LNCaP clone FGC (cell line): ENCODE results near the gene ANKRA2.
A peak's percentile ranks its signal among the peaks of the same experiment; 100 is the strongest.

Experiments
- DNase-seq: peaks from one replicate; pipeline ENCODE4 v3.0.0-alpha.2; 2011; ENCODE audit warnings: low read depth
- H3K4me3 ChIP-seq: 2 replicates; pipeline ENCODE4 v1.5.1; 2011; ENCODE audit warnings: mild to moderate bottlenecking, low read depth, low read length, control low read depth
- TF ChIP-seq, protein P1 (sequence below): IDR thresholded peaks from 2 replicates; pipeline ENCODE4 v1.5.1; 2012; ENCODE audit warnings: mild to moderate bottlenecking; ENCODE audit not compliant: control insufficient read depth, insufficient read depth; ENCODE audit errors: extremely low read depth

The ANKRA2 gene, protein sequence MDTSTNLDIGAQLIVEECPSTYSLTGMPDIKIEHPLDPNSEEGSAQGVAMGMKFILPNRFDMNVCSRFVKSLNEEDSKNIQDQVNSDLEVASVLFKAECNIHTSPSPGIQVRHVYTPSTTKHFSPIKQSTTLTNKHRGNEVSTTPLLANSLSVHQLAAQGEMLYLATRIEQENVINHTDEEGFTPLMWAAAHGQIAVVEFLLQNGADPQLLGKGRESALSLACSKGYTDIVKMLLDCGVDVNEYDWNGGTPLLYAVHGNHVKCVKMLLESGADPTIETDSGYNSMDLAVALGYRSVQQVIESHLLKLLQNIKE

DNA sequence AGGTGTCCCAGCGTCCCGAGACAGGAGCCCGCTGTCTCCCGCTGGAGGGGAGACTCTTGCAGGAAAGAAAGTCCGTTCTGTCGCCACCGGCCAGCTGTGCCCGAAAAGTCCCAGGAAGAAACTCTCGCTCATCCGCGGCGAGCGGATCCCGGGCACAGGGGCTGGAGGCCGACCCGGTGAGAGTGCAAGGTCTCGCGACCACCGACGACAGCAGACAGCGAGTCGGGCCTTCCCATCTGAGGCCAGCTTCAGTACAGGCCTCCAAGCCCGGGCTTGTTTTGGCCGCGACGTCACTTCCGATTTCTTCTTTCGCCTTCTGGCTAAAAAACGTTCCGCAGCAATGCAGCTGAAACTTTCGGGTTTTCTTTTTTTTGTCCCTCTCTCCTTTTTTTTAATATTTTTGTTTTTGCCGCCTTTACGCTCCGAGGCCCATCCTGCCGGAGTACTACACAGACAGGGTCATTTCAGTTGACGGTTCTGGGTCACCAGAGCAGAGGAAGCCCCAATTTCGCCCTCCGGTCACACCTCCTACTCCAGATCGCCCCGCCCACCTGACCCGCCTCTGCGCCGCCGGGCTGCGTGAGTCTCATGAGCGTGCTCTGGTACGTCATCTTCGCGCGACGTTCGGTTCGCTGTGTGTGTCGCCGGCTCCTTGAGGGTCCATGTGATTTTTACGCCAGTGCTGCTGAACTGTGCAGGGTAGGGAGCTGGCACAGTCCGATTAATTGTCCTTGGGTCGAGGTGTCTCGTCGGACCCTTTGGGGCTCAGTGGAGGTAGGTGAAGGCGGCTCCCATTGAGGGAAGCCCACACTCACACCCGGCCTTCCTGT, at the start of gene ANKRA2, which contains the start of gene UTP15:
Gene ANKRA2 (minus strand): TSS at position 501 of the 830 bp plus-strand sequence. CDS start 2,758 bp downstream, outside the sequence.
Gene UTP15 (plus strand): TSS at position 605 of the 830 bp plus-strand sequence. CDS start 1,602 bp downstream, outside the sequence.
- TF ChIP-seq, protein P1, sequence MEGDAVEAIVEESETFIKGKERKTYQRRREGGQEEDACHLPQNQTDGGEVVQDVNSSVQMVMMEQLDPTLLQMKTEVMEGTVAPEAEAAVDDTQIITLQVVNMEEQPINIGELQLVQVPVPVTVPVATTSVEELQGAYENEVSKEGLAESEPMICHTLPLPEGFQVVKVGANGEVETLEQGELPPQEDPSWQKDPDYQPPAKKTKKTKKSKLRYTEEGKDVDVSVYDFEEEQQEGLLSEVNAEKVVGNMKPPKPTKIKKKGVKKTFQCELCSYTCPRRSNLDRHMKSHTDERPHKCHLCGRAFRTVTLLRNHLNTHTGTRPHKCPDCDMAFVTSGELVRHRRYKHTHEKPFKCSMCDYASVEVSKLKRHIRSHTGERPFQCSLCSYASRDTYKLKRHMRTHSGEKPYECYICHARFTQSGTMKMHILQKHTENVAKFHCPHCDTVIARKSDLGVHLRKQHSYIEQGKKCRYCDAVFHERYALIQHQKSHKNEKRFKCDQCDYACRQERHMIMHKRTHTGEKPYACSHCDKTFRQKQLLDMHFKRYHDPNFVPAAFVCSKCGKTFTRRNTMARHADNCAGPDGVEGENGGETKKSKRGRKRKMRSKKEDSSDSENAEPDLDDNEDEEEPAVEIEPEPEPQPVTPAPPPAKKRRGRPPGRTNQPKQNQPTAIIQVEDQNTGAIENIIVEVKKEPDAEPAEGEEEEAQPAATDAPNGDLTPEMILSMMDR = no peak
- peak; percentile 94 for DNase-seq
- H3K4me3 ChIP-seq = peak within 1 kb of the TSS; percentile 78

DNA sequence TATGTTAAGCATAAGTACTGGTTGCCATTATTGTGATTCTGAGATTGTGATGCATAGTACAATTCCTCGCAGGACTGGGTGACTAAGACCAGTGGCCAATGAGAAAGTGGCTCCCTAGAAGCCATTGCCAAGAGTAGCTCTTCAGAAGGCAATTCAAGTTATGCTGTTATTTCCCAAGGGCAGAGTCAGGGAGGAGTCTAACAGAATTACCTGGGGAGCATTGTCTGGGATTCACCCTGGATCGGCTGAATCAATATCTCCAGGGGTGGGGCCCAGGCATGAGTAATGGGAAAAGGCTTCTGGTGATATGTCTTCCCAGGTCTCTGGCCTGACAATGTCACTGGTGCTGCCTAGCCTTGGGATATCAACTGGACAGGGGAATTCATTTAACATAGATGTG, 49.6 kb upstream of the ANKRA2 start:
- no peak overlapping the region for H3K4me3 ChIP-seq
- DNase-seq = no peak
- TF ChIP-seq, protein P1 = no peak

DNA sequence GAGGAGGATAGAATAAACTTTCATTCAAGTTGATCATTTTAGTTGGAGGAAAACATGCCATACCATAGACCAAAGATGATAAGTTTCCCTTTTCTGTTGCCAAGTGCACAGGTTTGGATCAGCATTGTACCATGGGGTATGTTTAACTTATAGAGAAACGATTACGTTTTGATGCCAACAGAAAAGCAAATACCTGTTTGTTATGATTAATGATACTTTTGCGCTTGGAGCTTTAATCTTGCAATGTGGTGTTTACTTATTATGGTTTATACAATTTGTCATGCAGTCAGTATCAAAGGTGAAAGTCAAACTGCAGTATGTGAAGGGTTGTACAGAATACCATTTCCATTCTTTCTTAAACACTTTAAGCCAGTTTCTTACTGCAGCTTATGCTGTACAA, 47.4 kb upstream of the ANKRA2 start:
- H3K4me3 ChIP-seq = no peak overlapping the region
- TF ChIP-seq, protein P1 = no peak
- DNase-seq = no peak

DNA sequence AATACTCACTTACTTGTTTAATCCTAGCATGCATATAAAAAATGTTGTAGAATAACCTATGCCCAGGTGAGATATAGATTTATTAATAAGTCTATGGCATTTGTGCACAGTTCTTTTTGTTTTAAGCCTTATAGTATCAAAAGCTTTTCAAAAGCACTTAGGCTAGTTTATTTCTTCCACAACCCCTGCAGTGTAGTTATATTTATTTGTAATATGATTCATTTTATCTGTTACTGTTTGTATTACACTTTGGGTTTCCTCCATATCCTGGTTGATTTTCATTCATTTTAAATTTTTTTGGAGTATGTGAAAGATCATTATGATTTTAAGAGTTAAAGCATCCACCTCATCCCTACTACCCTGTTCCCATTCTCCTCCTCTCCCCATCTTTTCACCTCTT, 41.8 kb upstream of the ANKRA2 start:
- H3K4me3 ChIP-seq = no peak overlapping the region
- no peak for DNase-seq
- TF ChIP-seq, protein P1 = no peak

DNA sequence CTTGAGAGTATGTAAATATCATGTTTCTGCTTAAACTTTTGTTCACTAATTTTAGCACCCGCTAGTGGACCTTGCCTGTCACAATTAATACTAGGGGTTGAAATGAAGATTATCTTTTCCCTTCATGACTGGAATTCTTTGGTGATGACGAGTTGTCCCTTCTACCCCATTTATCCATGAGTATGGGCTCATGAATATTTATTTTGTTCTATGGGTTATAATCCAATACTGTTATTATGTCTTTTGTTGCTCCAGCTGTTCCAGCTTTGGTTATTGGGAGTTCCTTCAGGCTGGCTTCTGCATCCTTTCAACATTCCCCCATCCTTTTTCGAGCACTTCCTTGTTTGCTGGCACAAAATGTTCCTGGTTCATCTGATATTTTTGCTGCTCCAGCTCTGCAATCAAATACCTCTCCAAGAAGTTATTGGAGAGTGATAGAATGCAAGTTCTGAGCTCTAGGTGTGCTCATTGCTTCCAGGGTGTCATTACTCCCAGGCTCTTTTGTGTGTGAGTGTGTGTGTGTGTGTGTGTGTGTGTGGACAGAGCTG, 40.8 kb upstream of the ANKRA2 start:
- peak; percentile 40 for DNase-seq
- TF ChIP-seq, protein P1 = 0 out of 2 replicates have a peak, but pooled peaks have one; percentile 4

DNA sequence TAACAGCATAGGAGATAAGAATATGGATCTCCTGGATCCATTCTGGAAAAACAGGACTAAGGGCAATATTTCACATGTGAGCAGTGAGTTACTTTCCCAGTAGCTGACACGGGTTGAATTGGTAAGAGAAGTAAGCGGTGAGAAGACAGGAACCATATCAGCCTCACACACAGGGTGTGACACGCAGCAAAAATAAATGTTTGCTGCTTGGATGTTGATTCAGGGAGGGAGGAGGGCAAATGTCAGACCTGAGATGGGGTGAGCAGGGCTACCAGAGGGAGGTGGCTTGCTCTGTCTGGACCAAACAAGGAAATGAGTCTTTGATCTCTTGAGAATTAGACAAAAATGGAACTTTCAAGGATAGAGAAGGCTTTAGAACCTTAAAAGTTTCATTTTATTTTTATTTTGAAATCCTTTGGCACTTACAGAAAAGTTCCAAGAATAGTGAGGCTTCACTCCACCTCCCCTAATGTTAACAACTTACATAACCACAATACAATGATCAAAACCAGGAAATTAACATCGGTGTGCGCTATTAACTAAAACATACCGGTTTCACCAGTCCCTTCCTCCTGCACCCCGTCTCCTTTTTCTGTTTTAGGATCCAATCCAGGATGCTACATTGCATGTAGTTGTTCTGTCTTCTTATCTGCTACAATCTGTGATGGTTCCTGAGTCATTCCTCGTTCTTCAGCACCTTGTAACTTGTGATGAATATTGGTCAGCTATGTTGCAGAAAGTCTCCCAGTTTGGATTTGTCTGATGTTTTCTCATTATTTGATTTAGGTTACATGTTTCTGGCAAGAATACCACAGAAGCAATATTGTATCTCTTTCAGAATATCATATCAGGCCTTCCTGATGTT, 40.0 kb upstream of the ANKRA2 start:
- DNase-seq = peak; percentile 25
- H3K4me3 ChIP-seq = no peak overlapping the region

More for the DNA sequence above, 40.8 kb upstream of the ANKRA2 start:
- H3K4me3 ChIP-seq = no peak overlapping the region

More for the DNA sequence above, 40.0 kb upstream of the ANKRA2 start:
- TF ChIP-seq, protein P1 = no peak
